Stimulated activated memory B cell treated with anti-CD40 and anti-IgM and Interleukin-4, amounts not matched to agents 10 μg/mL and 1 μg/mL and 100 μg/mL, for 72 hours (primary cell): ENCODE measurements around the gene SHISA6.

ENCODE experiments used
- ATAC-seq: fragments of 150-1000 bp; cut with Tn5 transposase; 2 replicates; pipeline ENCODE4 v1.10.0; 2021
- H3K27ac Mint-ChIP-seq: one replicate; pipeline ENCODE4 v1.8.0; 2022; ENCODE audit warnings: mild to moderate bottlenecking, mixed read lengths
- H3K27me3 Mint-ChIP-seq: one replicate; pipeline ENCODE4 v1.8.0; 2022; ENCODE audit warnings: mixed read lengths
- H3K36me3 Mint-ChIP-seq: one replicate; pipeline ENCODE4 v1.8.0; 2022; ENCODE audit warnings: mixed read lengths
- H3K4me1 Mint-ChIP-seq: one replicate; pipeline ENCODE4 v1.8.0; 2022; ENCODE audit warnings: mixed read lengths
- H3K4me3 Mint-ChIP-seq: one replicate; pipeline ENCODE4 v1.8.0; 2022; ENCODE audit warnings: mild to moderate bottlenecking, moderate library complexity, mixed read lengths
- H3K9me3 Mint-ChIP-seq: one replicate; pipeline ENCODE4 v1.8.0; 2022; ENCODE audit warnings: mixed read lengths

SHISA6 gene

GRCh38 chr17:11387610-11388009 is 146.6 kb downstream of the SHISA6 start:
- no peaks in the 10 kb centered on the region for H3K4me1 Mint-ChIP-seq
- peaks cover 15% of the 10 kb centered on the region for H3K9me3 Mint-ChIP-seq
- no peak overlapping the region for H3K27ac Mint-ChIP-seq
- H3K36me3 Mint-ChIP-seq = no peaks in the 10 kb centered on the region
- no peak overlapping the region for H3K4me3 Mint-ChIP-seq
- ATAC-seq = no peak
- no peaks in the 10 kb centered on the region for H3K27me3 Mint-ChIP-seq

- H3K4me1 Mint-ChIP-seq = no peaks in the 10 kb centered on the region
- H3K27me3 Mint-ChIP-seq = no peaks in the 10 kb centered on the region
- no peak for ATAC-seq
- no peak overlapping the region for H3K27ac Mint-ChIP-seq
- no peak overlapping the region for H3K4me3 Mint-ChIP-seq
- no peaks in the 10 kb centered on the region for H3K36me3 Mint-ChIP-seq
- H3K9me3 Mint-ChIP-seq = peaks cover 17% of the 10 kb centered on the region
These were observed 147.0 kb downstream of the SHISA6 start for GRCh38 chr17:11388054-11388453.

GRCh38 chr17:11389583-11389982 is 148.6 kb downstream of the SHISA6 start:
- Mint-ChIP-seq H3K9me3 (peaks cover 20% of the 10 kb centered on the region), H3K27me3 (no peaks in the 10 kb centered on the region), H3K27ac (no peak overlapping the region), H3K4me3 (no peak overlapping the region), H3K4me1 (no peaks in the 10 kb centered on the region), H3K36me3 (no peaks in the 10 kb centered on the region)
- no peak for ATAC-seq

GRCh38 chr17:11391134-11391533 is 150.1 kb downstream of the SHISA6 start:
- Mint-ChIP-seq H3K36me3 (no peaks in the 10 kb centered on the region), H3K27ac (no peak overlapping the region), H3K9me3 (peaks cover 20% of the 10 kb centered on the region), H3K4me1 (no peaks in the 10 kb centered on the region), H3K4me3 (no peak overlapping the region), H3K27me3 (no peaks in the 10 kb centered on the region)
- no peak for ATAC-seq

- Mint-ChIP-seq H3K4me3 (no peak overlapping the region), H3K27ac (no peak overlapping the region), H3K27me3 (no peaks in the 10 kb centered on the region), H3K36me3 (no peaks in the 10 kb centered on the region), H3K9me3 (no peaks in the 10 kb centered on the region), H3K4me1 (no peaks in the 10 kb centered on the region)
- no peak for ATAC-seq
These were observed 163.6 kb downstream of the SHISA6 start for GRCh38 chr17:11404431-11405276.

GRCh38 chr17:11406716-11407115 is 165.7 kb downstream of the SHISA6 start:
- no peaks in the 10 kb centered on the region for H3K9me3 Mint-ChIP-seq
- no peak for ATAC-seq
- no peaks in the 10 kb centered on the region for H3K36me3 Mint-ChIP-seq
- no peak overlapping the region for H3K27ac Mint-ChIP-seq
- H3K4me1 Mint-ChIP-seq = no peaks in the 10 kb centered on the region
- H3K27me3 Mint-ChIP-seq = no peaks in the 10 kb centered on the region
- no peak overlapping the region for H3K4me3 Mint-ChIP-seq

- Mint-ChIP-seq H3K4me3 (no peak overlapping the region), H3K27me3 (no peaks in the 10 kb centered on the region), H3K9me3 (peaks cover 3% of the 10 kb centered on the region), H3K36me3 (no peaks in the 10 kb centered on the region), H3K27ac (no peak overlapping the region), H3K4me1 (no peaks in the 10 kb centered on the region)
- ATAC-seq = no peak
These were observed 171.6 kb downstream of the SHISA6 start for GRCh38 chr17:11412654-11413053.

- no peaks in the 10 kb centered on the region for H3K36me3 Mint-ChIP-seq
- no peaks in the 10 kb centered on the region for H3K27me3 Mint-ChIP-seq
- ATAC-seq = no peak
- H3K4me1 Mint-ChIP-seq = no peaks in the 10 kb centered on the region
- no peak overlapping the region for H3K4me3 Mint-ChIP-seq
- no peak overlapping the region for H3K27ac Mint-ChIP-seq
- peaks cover 6% of the 10 kb centered on the region for H3K9me3 Mint-ChIP-seq
These were observed 177.3 kb downstream of the SHISA6 start for GRCh38 chr17:11418342-11418741.

- H3K4me3 Mint-ChIP-seq = no peak overlapping the region
- no peaks in the 10 kb centered on the region for H3K36me3 Mint-ChIP-seq
- no peaks in the 10 kb centered on the region for H3K27me3 Mint-ChIP-seq
- no peaks in the 10 kb centered on the region for H3K4me1 Mint-ChIP-seq
- H3K9me3 Mint-ChIP-seq = peaks cover 8% of the 10 kb centered on the region
- no peak overlapping the region for H3K27ac Mint-ChIP-seq
- no peak for ATAC-seq
These were observed 189.7 kb downstream of the SHISA6 start for GRCh38 chr17:11430751-11431150.

GRCh38 chr17:11438673-11439072 is 197.7 kb downstream of the SHISA6 start:
- no peak overlapping the region for H3K4me3 Mint-ChIP-seq
- H3K4me1 Mint-ChIP-seq = no peaks in the 10 kb centered on the region
- H3K9me3 Mint-ChIP-seq = peaks cover 2% of the 10 kb centered on the region
- ATAC-seq = no peak
- no peak overlapping the region for H3K27ac Mint-ChIP-seq
- H3K27me3 Mint-ChIP-seq = no peaks in the 10 kb centered on the region
- no peaks in the 10 kb centered on the region for H3K36me3 Mint-ChIP-seq

- Mint-ChIP-seq H3K27ac (no peak overlapping the region), H3K4me1 (no peaks in the 10 kb centered on the region), H3K9me3 (peaks cover 2% of the 10 kb centered on the region), H3K4me3 (no peak overlapping the region), H3K36me3 (no peaks in the 10 kb centered on the region), H3K27me3 (no peaks in the 10 kb centered on the region)
- no peak for ATAC-seq
These were observed 200.0 kb downstream of the SHISA6 start for GRCh38 chr17:11441004-11441403.

GRCh38 chr17:11446316-11446715 is 205.3 kb downstream of the SHISA6 start:
- no peaks in the 10 kb centered on the region for H3K4me1 Mint-ChIP-seq
- H3K36me3 Mint-ChIP-seq = no peaks in the 10 kb centered on the region
- no peak for ATAC-seq
- H3K9me3 Mint-ChIP-seq = no peaks in the 10 kb centered on the region
- no peaks in the 10 kb centered on the region for H3K27me3 Mint-ChIP-seq
- no peak overlapping the region for H3K4me3 Mint-ChIP-seq
- H3K27ac Mint-ChIP-seq = no peak overlapping the region

- Mint-ChIP-seq H3K9me3 (peaks cover 15% of the 10 kb centered on the region), H3K36me3 (no peaks in the 10 kb centered on the region), H3K27ac (no peak overlapping the region), H3K4me1 (no peaks in the 10 kb centered on the region), H3K4me3 (no peak overlapping the region), H3K27me3 (no peaks in the 10 kb centered on the region)
- no peak for ATAC-seq
These were observed 213.1 kb downstream of the SHISA6 start for GRCh38 chr17:11454096-11454495.

- Mint-ChIP-seq H3K9me3 (peaks cover 8% of the 10 kb centered on the region), H3K4me1 (no peaks in the 10 kb centered on the region), H3K36me3 (no peaks in the 10 kb centered on the region)
These were observed 217.3 kb downstream of the SHISA6 start for GRCh38 chr17:11458279-11458678.

GRCh38 chr17:11459861-11460331 is 218.9 kb downstream of the SHISA6 start:
- Mint-ChIP-seq H3K4me1 (no peaks in the 10 kb centered on the region), H3K9me3 (peaks cover 2% of the 10 kb centered on the region), H3K27me3 (no peaks in the 10 kb centered on the region), H3K36me3 (no peaks in the 10 kb centered on the region), H3K27ac (no peak overlapping the region), H3K4me3 (no peak overlapping the region)
- ATAC-seq = no peak

More at GRCh38 chr17:11458279-11458678, 217.3 kb downstream of the SHISA6 start:
- Mint-ChIP-seq H3K27ac (no peak overlapping the region), H3K27me3 (no peaks in the 10 kb centered on the region), H3K4me3 (no peak overlapping the region)
- no peak for ATAC-seq

GRCh38 chr17:11461993-11462548 is 221.1 kb downstream of the SHISA6 start:
- ATAC-seq = no peak
- Mint-ChIP-seq H3K27me3 (no peaks in the 10 kb centered on the region), H3K36me3 (no peaks in the 10 kb centered on the region), H3K27ac (no peak overlapping the region), H3K4me1 (no peaks in the 10 kb centered on the region), H3K9me3 (peaks cover 1% of the 10 kb centered on the region), H3K4me3 (no peak overlapping the region)
